Stimulated activated CD4-positive, alpha-beta T cell treated with anti-CD3 and anti-CD28 coated beads, Interleukin-1b, Interleukin-23, amount 100 ng/mL, for 1 hour (primary cell): ENCODE results near the gene APBB2.

ENCODE experiments used
- DNase-seq, 2 donors: peaks; one replicate each; pipeline ENCODE4 v3.0.0-alpha.2; 2020; ENCODE audit warnings: low read depth in 2 of 2

APBB2 gene

GRCh38 chr4:41189666-41190065 is 24.7 kb downstream of the APBB2 start:
- DNase-seq, result no peak

- no peak for DNase-seq
Observed at GRCh38 chr4:41189076-41189475, 25.3 kb downstream of the APBB2 start.

- DNase-seq, result no peak
Observed at GRCh38 chr4:41185614-41186592, 28.4 kb downstream of the APBB2 start.

- DNase-seq, result no peak
Observed at GRCh38 chr4:41184009-41184408, 30.3 kb downstream of the APBB2 start.

GRCh38 chr4:41183021-41183553 is 31.3 kb downstream of the APBB2 start:
- no peak for DNase-seq

- DNase-seq, result no peak
Observed at GRCh38 chr4:41181037-41181436, 33.3 kb downstream of the APBB2 start.

- DNase-seq, result no peak
Observed at GRCh38 chr4:41179498-41180195, 34.7 kb downstream of the APBB2 start.

- no peak for DNase-seq
Observed at GRCh38 chr4:41178372-41179370, 35.7 kb downstream of the APBB2 start.

GRCh38 chr4:41177016-41177415 is 37.3 kb downstream of the APBB2 start:
- DNase-seq, result no peak

- DNase-seq, result no peak
Observed at GRCh38 chr4:41176340-41176739, 38.0 kb downstream of the APBB2 start.

- no peak for DNase-seq
Observed at GRCh38 chr4:41175794-41176193, 38.5 kb downstream of the APBB2 start.

- no peak for DNase-seq
Observed at GRCh38 chr4:41174444-41174843, 39.9 kb downstream of the APBB2 start.

- no peak for DNase-seq
Observed at GRCh38 chr4:41172786-41173185, 41.6 kb downstream of the APBB2 start.

- no peak for DNase-seq
Observed at GRCh38 chr4:41169256-41169800, 45.0 kb downstream of the APBB2 start.

GRCh38 chr4:41167191-41167590 is 47.2 kb downstream of the APBB2 start:
- no peak for DNase-seq

GRCh38 chr4:41164405-41164804 is 49.9 kb downstream of the APBB2 start:
- DNase-seq, result no peak

- no peak for DNase-seq
Observed at GRCh38 chr4:41161355-41161754, 53.0 kb downstream of the APBB2 start.

GRCh38 chr4:41160856-41161255 is 53.5 kb downstream of the APBB2 start:
- no peak for DNase-seq

- no peak for DNase-seq
Observed at GRCh38 chr4:41160012-41160789, 54.1 kb downstream of the APBB2 start.

GRCh38 chr4:41158756-41159155 is 55.6 kb downstream of the APBB2 start:
- DNase-seq, result no peak
